GM12873 (cell line): ENCODE measurements around the gene CNKSR1.

Experiments used
- CTCF ChIP-seq: IDR thresholded peaks from 2 replicates; pipeline ENCODE4 v1.5.1; 2012; ENCODE audit warnings: low read depth, mild to moderate bottlenecking, moderate library complexity, low read length, control low read depth; ENCODE audit not compliant: insufficient read depth; ENCODE audit errors: missing control alignments

The CNKSR1 gene

GRCh38 chr1:26224606-26225005 lies 47.3 kb downstream of the CNKSR1 start:
- TF ChIP-seq CTCF, result no peak

- TF ChIP-seq CTCF, result no peak
Measured at GRCh38 chr1:26225033-26225831, 47.9 kb downstream of the CNKSR1 start.

- peak; percentile 93 for TF ChIP-seq CTCF
Measured at GRCh38 chr1:26233903-26234643, 56.8 kb downstream of the CNKSR1 start, which contains the start of gene CEP85. Gene CEP85 (plus strand): TSS chr1:26234200. CDS start chr1:26239784, 5,584 bp downstream.

- no peak for TF ChIP-seq CTCF
Measured at GRCh38 chr1:26234644-26235370, 57.5 kb downstream of the CNKSR1 start.

- no peak for TF ChIP-seq CTCF
Measured at GRCh38 chr1:26237230-26237966, 60.1 kb downstream of the CNKSR1 start.
